Fibroblast of the aortic adventitia (primary cell): ENCODE results near the gene GAREM1. TPM values are rescaled to one million over a fixed set of nuclear protein-coding genes. Genes with fewer than 3 reads are reported as not detected.

ENCODE experiments used
- DNase-seq: peaks from one replicate; pipeline ENCODE4 v3.0.0-alpha.2; 2010; ENCODE audit warnings: low read depth
- H3K4me3 ChIP-seq: 2 replicates; pipeline ENCODE4 v1.5.1; 2011; ENCODE audit warnings: low read depth, mild to moderate bottlenecking, control low read depth, low read length, moderate library complexity
- total RNA-seq: library from RNA; depleted of rRNA; stranded (reverse); fragments of >200 nt; gene quantifications from 2 replicates; pipeline ENCODE4 v1.2.3, GENCODE V29; 2012; ENCODE audit warnings: low replicate concordance
- TF ChIP-seq, protein P1 (sequence below): IDR thresholded peaks from 2 replicates; pipeline ENCODE4 v1.5.1; 2011; ENCODE audit warnings: mild to moderate bottlenecking, low read length, control low read depth, inconsistent platforms; ENCODE audit not compliant: insufficient read depth

Gene GAREM1
- total RNA-seq, 1 donor, result 5.5 TPM

DNA sequence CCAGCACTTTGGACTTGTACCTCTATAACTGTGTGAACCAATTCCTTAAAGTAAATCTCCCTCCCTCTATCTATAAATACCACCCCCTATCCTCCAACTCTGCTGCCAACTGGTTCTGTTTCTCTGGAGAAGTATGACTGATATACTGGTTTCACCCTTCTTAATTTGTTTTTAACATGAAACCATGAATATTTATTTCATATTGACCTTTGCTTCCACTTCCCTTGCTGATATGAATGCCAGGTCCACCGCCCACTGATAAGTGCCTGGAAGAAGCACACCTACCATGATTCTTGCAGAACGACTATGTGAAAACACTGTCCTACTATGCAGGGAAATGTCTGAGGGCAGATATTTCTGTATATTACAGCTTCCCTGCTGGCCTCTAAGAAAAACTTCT, 131.6 kb downstream of the GAREM1 start:
- TF ChIP-seq, protein P1, sequence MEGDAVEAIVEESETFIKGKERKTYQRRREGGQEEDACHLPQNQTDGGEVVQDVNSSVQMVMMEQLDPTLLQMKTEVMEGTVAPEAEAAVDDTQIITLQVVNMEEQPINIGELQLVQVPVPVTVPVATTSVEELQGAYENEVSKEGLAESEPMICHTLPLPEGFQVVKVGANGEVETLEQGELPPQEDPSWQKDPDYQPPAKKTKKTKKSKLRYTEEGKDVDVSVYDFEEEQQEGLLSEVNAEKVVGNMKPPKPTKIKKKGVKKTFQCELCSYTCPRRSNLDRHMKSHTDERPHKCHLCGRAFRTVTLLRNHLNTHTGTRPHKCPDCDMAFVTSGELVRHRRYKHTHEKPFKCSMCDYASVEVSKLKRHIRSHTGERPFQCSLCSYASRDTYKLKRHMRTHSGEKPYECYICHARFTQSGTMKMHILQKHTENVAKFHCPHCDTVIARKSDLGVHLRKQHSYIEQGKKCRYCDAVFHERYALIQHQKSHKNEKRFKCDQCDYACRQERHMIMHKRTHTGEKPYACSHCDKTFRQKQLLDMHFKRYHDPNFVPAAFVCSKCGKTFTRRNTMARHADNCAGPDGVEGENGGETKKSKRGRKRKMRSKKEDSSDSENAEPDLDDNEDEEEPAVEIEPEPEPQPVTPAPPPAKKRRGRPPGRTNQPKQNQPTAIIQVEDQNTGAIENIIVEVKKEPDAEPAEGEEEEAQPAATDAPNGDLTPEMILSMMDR, result no peak
- no peak overlapping the region for H3K4me3 ChIP-seq
- no peak for DNase-seq

DNA sequence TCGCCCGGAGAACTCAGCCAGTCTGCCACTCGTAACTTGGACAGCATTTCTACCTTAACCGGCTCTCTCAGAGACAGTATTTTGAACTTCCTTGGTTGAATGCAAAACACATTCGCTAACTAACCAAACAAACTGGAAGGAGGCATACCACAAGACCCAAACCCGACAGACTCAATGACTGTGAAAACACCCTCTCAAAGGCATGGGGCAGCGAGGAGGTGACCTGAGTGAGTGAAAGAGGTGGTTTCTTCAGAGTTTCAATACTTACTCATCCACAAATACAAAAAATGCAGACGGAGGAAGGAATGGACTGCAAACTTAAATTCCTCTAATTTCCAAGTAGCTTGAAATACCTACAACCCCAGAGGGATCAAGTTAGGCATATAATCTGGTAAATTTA, 132.9 kb downstream of the GAREM1 start:
- DNase-seq, result no peak
- no peak overlapping the region for H3K4me3 ChIP-seq
- TF ChIP-seq, protein P1, result no peak

DNA sequence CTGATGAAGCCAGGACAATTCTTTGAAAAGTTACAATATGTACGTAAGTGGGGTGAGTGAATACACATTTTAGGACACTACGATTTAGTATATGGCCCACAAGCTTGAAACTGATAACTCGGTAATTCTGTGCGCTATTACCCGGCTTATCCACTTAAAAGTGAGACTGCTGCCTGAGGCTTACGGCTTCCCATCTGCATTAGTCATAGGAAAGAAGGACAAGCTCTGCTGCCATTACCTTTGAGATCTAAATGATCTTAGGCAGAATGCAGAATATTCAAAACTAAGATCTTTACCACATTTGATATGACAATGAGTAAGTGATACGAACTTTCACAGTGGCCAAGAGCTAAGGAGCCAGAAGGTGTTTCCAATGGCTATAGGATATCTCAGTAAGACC, 133.3 kb downstream of the GAREM1 start:
- TF ChIP-seq, protein P1, result no peak
- no peak for DNase-seq
- no peak overlapping the region for H3K4me3 ChIP-seq

DNA sequence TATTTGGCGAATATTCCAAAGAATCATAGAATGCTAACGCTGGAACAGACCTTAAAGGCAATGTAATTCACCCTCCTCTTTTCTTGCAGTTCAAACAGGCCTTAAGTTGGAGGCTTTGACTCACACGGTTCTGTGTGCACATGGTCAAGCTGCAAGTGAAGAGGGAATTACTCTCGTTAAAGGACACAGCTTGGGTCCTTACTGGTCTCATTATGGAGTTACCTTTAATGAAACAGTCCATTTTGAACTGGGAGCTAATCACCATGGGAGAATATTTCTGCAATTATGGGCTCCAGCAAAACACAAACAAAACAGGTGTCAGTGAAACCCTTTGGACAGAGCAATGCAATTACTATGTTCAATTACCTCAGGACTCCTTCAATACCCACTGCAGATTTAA, 135.5 kb downstream of the GAREM1 start:
- TF ChIP-seq, protein P1, result no peak
- DNase-seq, result no peak
- H3K4me3 ChIP-seq, result no peak overlapping the region

DNA sequence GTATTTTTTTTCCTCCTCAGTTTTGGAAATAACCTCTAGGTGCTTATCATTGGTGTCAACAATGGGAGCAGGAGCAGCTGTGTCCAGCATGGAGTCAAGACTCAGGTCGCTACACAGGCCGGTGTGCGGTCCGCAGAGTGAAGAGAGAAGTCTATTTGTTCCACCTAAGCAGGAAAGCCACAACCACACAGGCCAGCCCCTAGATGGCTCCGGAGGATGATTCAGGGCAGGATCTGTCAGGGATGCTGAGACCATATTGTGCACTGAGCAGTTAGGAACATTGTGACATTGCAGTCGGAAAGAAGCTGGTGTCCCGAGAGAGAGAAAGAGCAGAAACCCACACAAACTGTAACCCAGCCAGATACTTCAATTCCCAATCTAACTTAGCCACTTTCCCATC, 136.9 kb downstream of the GAREM1 start:
- DNase-seq, result no peak
- TF ChIP-seq, protein P1, result no peak
- no peak overlapping the region for H3K4me3 ChIP-seq

DNA sequence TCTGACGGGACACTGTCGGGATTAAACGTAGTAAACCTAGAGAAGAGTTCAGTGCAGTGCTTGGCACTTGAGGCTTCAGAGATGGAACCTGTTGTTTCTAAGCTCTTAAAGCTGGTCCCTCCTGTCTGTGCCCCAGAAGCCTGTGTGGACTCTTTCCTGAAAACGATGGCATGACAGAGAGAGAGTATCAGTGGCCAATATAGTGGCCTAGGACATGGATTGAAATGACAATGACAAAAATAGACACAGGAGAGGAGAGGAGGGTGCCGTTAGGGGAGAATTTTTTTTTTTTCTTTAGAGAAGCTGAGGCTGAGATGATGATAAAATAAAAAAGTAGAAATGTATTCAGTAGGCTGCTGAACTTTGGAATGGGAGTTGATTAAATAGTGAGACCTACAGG, 138.0 kb downstream of the GAREM1 start:
- DNase-seq, result no peak
- no peak overlapping the region for H3K4me3 ChIP-seq
- TF ChIP-seq, protein P1, result no peak

DNA sequence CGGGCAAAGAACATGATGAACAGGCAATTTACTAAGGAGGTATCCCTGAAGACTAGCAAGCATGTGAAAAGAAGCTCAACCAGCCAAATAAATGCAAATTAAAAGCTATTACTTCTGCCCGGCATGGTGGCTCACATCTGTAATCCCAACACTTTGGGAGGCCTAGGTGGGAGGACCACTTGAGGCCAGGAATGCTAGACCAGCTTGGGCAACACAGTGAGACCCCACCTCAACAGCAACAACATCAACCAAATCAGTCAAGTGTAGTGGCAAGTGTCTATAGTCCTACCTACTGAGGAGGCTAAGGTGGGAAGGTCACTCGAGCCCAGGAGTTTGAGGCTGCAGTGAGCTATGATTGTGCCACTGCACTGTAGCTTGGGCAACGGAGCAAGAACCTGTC, 141.7 kb downstream of the GAREM1 start:
- DNase-seq, result no peak
- no peak overlapping the region for H3K4me3 ChIP-seq
- TF ChIP-seq, protein P1, result no peak
